GM12874 (cell line): ENCODE measurements around the gene ERBB4.

Experiments
- CTCF ChIP-seq: IDR thresholded peaks from 2 replicates; pipeline ENCODE4 v1.5.1; 2011; ENCODE audit warnings: low read depth, mild to moderate bottlenecking, control low read depth, low read length, moderate library complexity; ENCODE audit not compliant: insufficient read depth

The ERBB4 gene

DNA sequence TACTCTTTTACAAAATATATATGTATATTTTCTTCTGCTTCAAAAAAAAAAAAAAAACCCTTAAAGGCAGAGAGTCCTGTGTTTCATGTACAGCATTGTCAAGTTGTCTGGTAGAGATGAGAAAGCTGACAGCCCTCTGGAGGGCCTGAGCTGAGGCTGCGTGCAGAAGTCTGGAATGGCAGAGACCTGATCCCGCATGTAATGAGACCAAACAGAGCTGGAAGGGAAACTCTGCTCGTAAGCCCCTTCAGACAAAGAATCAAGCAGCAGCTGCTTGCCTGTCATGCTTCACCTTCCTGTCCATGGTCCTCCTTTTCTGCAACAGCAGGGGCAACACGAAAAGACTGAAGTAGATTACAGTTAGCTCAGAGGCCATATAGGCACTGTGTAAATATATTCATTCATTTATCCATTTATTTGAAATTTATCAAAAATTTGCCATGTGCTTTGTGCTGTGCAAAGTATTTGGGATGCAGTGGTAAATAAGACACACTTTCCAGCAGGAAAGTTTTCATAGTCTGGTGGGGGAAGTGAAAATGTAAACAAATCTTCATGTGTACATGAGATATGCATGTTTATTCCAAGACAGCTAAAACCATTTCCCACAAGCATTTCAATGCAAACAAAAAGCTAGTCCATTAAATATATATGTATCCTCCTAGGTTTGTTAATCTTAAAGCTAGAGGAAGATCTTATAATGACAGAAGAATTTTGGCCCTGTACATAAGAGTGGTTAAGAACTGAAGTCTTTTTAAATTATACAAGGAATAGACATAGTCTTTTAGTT lies 1069.5 kb downstream of the ERBB4 start:
- TF ChIP-seq CTCF, result no peak

DNA sequence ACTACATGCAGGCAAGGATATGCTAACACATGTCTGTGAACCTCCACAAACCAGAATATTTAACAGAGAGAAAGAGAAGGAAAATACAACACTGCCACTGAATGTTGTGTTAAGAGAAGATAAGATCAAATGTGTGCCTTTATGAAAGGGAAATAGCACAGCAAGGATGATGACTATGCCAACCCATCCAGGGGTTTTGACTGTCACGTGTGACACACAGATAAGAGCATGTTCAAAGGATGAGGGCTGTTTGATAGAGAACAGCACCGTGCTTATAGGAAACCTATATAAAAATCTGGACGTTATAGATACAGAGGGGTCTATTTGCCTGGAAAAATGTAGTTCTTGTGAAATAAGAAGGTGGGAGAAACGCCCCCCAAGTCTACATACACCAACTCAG lies 1070.4 kb downstream of the ERBB4 start:
- no peak for TF ChIP-seq CTCF

GRCh38 chr2:211463397-211463796 lies 1075.2 kb downstream of the ERBB4 start:
- no peak for TF ChIP-seq CTCF

- no peak for TF ChIP-seq CTCF
These were observed 1079.6 kb downstream of the ERBB4 start for GRCh38 chr2:211458974-211459373.

DNA sequence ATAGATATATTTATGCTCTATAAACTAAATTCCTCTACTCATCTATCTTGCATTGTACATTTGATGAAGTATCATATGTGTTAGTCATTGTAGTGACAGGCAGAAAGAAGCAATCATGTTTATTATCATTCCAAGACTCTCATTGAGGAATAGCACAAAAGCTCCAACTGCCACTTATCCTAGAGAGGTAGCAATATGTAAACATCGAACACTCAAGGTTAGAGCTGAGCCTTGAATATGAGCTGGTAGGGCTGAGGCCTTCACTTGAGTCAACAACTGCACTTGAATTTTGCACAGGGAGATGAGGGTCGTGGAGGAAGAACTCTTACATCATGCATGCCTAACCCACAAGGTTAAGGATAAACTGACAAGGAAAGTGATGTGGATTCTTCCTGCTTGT lies 1081.3 kb downstream of the ERBB4 start:
- no peak for TF ChIP-seq CTCF

DNA sequence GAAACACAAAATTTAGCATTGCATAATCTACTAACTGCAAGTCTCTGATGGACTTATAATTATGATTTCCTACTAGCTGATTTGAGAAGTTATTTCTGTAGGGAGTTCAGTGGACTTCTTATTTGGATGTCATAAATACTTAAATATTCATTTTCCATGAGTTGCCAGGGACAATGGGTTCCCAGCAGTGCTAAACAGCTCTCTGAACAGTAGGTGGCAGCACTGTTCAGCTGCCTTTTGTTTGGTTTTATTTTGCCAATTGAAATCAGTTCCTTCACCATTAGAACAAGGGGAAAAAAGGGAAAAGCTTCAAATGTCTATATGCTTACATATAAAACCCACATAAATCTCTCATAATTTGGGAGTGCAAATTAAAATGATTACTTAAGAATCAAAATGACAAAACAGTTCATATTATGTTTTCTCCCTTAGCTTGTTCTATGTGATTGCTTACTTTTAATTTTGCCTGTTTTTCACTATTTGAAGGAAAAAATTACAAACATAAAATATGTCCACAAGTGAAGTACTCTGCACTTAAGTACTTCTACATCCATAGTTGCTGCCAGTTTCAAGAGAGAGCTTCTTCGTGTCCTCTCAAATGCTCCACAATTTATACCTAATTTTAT lies 1083.3 kb downstream of the ERBB4 start:
- TF ChIP-seq CTCF, result peak; percentile 81

DNA sequence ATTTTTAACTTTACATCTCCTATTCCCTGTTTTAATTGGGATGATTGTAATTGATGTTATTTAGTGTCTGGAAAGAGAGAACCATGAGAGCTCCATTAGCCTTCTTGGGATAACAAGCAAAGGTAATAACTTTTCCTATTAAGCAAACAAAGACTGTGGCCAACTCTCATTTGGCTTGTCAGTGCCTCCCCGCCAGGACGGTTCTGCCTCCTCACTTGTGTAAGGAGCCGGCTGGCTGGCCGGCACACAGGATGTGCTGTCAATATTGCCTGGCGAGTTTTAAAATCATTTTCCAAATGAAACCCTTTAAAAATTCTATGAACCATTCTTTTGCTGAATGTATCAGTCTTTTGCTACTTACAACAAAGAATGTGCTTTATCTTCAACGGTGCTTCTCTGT lies 1083.9 kb downstream of the ERBB4 start:
- no peak for TF ChIP-seq CTCF
